Measurements from ENCODE around the gene FAM168A.
"Not testable (repeated sequence)": the region's sequence is repeated elsewhere in the genome, so short reads cannot be mapped to it uniquely, and the experiment has no call there.

FAM168A gene

GRCh38 chr11:73451896-73452295 is 146.0 kb downstream of the FAM168A start:
- DNase-seq (ENCODE audit: extremely low read depth, low read depth), result no peak
- H3K4me3 ChIP-seq (replicated peaks; ENCODE audit: low read depth, low read length), result no peak overlapping the region
- TF ChIP-seq CTCF (IDR thresholded peaks at IDR 0.05; ENCODE audit: low read depth, low read length, missing control alignments), result no peak

- no peak for DNase-seq (ENCODE audit: extremely low read depth, low read depth)
- no peak for TF ChIP-seq CTCF (IDR thresholded peaks at IDR 0.05; ENCODE audit: low read depth, low read length, missing control alignments)
Measured at GRCh38 chr11:73446766-73447165, 151.1 kb downstream of the FAM168A start.

GRCh38 chr11:73445980-73446379 is 151.9 kb downstream of the FAM168A start:
- DNase-seq (ENCODE audit: extremely low read depth, low read depth), result no peak
- H3K4me3 ChIP-seq (replicated peaks; ENCODE audit: low read depth, low read length), result no peak overlapping the region
- no peak for TF ChIP-seq CTCF (IDR thresholded peaks at IDR 0.05; ENCODE audit: low read depth, low read length, missing control alignments)

More at GRCh38 chr11:73446766-73447165, 151.1 kb downstream of the FAM168A start:
- no peak overlapping the region for H3K4me3 ChIP-seq (replicated peaks; ENCODE audit: low read depth, low read length)

- no peak for DNase-seq (ENCODE audit: extremely low read depth, low read depth)
- no peak for TF ChIP-seq CTCF (IDR thresholded peaks at IDR 0.05; ENCODE audit: low read depth, low read length, missing control alignments)
- no peak overlapping the region for H3K4me3 ChIP-seq (replicated peaks; ENCODE audit: low read depth, low read length)
Measured at GRCh38 chr11:73439002-73439843, 158.7 kb downstream of the FAM168A start.

- DNase-seq (ENCODE audit: extremely low read depth, low read depth); H3K4me3 ChIP-seq (replicated peaks; ENCODE audit: low read depth, low read length): not testable (repeated sequence)
Measured at GRCh38 chr11:73436859-73437258, 161.1 kb downstream of the FAM168A start.

- H3K4me3 ChIP-seq (replicated peaks; ENCODE audit: low read depth, low read length), result no peak overlapping the region
- no peak for DNase-seq (ENCODE audit: extremely low read depth, low read depth)
- no peak for TF ChIP-seq CTCF (IDR thresholded peaks at IDR 0.05; ENCODE audit: low read depth, low read length, missing control alignments)
Measured at GRCh38 chr11:73431396-73431795, 166.5 kb downstream of the FAM168A start.

GRCh38 chr11:73430326-73430725 is 167.6 kb downstream of the FAM168A start:
- DNase-seq (ENCODE audit: extremely low read depth, low read depth), result no peak
- H3K4me3 ChIP-seq (replicated peaks; ENCODE audit: low read depth, low read length), result no peak overlapping the region
- TF ChIP-seq CTCF (IDR thresholded peaks at IDR 0.05; ENCODE audit: low read depth, low read length, missing control alignments), result no peak
